ENCODE measurements around the gene PGR. TPM values are rescaled to one million over a fixed set of nuclear protein-coding genes. Genes with fewer than 3 reads are reported as not detected.
A peak's percentile ranks its signal among the peaks of the same experiment; 100 is the strongest.

The PGR gene
- total RNA-seq, 1 experiment from 2014 or later, result not detected

- Histone ChIP-seq H3K36me3 (ENCODE audit: control insufficient read depth, insufficient read depth, low read length) (no peaks in the 10 kb centered on the region), H3K27ac (ENCODE audit: low read length) (no peak overlapping the region), H3K4me3 (ENCODE audit: low read depth in 2 of 2, low read length in 2 of 2) (no peak overlapping the region), H3K4me1 (ENCODE audit: control insufficient read depth, insufficient read depth, low read length) (no peaks in the 10 kb centered on the region; the same call in 1 of the 2 replicates), H3K27me3 (ENCODE audit: control insufficient read depth, insufficient read depth, low read length) (peaks cover 23% of the 10 kb centered on the region), H3K9me3 (ENCODE audit: control insufficient read depth, insufficient read depth, low read depth, low read length) (no peaks in the 10 kb centered on the region)
- in situ Hi-C loops (cut with HindIII; ENCODE audit: low pct_unique_long_range_greater_than_20kb, low sequenced_read_pairs) (no loop called here), intact Hi-C loops (cut with micrococcal nuclease; ENCODE audit: unreplicated experiment) (no loop called here)
- ChIA-PET CTCF (no interaction called here), POLR2A (no interaction called here)
- no TSS peak for BruUV-seq (replicated peaks)
- DNase-seq (ENCODE audit: low read depth, low spot score), result no peak
- ATAC-seq, result no peak
- TF ChIP-seq CTCF (IDR thresholded peaks at IDR 0.05) (no peak), POLR2AphosphoS5 (IDR thresholded peaks at IDR 0.05; ENCODE audit: low read depth, low read length) (no peak), REST (IDR thresholded peaks at IDR 0.05; ENCODE audit: insufficient read depth in 1 of 2, low read depth in 2 of 2, low read length in 1 of 2) (no peak), TCF7L2 (IDR thresholded peaks at IDR 0.05; ENCODE audit: low read depth, low read length) (no peak), SIN3A (IDR thresholded peaks at IDR 0.05; ENCODE audit: borderline replicate concordance, insufficient read depth, low read depth, low read length) (no peak)
These were observed 3.6 kb upstream of the PGR start for GRCh38 chr11:101133190-101133589.

- POLR2A ChIA-PET, result no interaction called here
- in situ Hi-C loops (cut with HindIII; ENCODE audit: low pct_unique_long_range_greater_than_20kb, low sequenced_read_pairs), result no loop called here
These were observed 926 bp downstream of the PGR start for GRCh38 chr11:101128571-101129202.

More at GRCh38 chr11:101128571-101129202, 926 bp downstream of the PGR start:
- H3K36me3 ChIP-seq (ENCODE audit: control insufficient read depth, insufficient read depth, low read length), result no peaks in the 10 kb centered on the region
- CTCF ChIA-PET, result no interaction called here
- H3K27ac ChIP-seq (ENCODE audit: low read length), result no peak overlapping the region
- peaks cover 53% of the 10 kb centered on the region for H3K27me3 ChIP-seq (ENCODE audit: control insufficient read depth, insufficient read depth, low read length)
- ATAC-seq, result no peak; the same call in 1 of the 2 replicates
- TF ChIP-seq SIN3A (IDR thresholded peaks at IDR 0.05; ENCODE audit: borderline replicate concordance, insufficient read depth, low read depth, low read length) (no peak), CTCF (IDR thresholded peaks at IDR 0.05) (no peak), POLR2AphosphoS5 (IDR thresholded peaks at IDR 0.05; ENCODE audit: low read depth, low read length) (no peak), REST (IDR thresholded peaks at IDR 0.05; ENCODE audit: insufficient read depth in 1 of 2, low read depth in 2 of 2, low read length in 1 of 2) (no peak), TCF7L2 (IDR thresholded peaks at IDR 0.05; ENCODE audit: low read depth, low read length) (no peak)
- no peaks in the 10 kb centered on the region; the same call in 1 of the 2 replicates for H3K4me1 ChIP-seq (ENCODE audit: control insufficient read depth, insufficient read depth, low read length)
- intact Hi-C loops (cut with micrococcal nuclease; ENCODE audit: unreplicated experiment), result no loop called here
- H3K9me3 ChIP-seq (ENCODE audit: control insufficient read depth, insufficient read depth, low read depth, low read length), result no peaks in the 10 kb centered on the region
- no peak for DNase-seq (ENCODE audit: low read depth, low spot score)
- peak overlapping the region in 1 of 2 experiments; percentile 34; a peak in 1 of 4 replicates for H3K4me3 ChIP-seq (ENCODE audit: low read depth in 2 of 2, low read length in 2 of 2)
- no TSS peak for BruUV-seq (replicated peaks)

All from Panc1 (cell line).